ACHN (cell line): ENCODE measurements around the gene GON7.
"Not testable (repeated sequence)": the region's sequence is repeated elsewhere in the genome, so short reads cannot be mapped to it uniquely, and the experiment has no call there.

ENCODE experiments used
- DNase-seq: peaks from one replicate; pipeline ENCODE4 v3.0.0-alpha.2; 2015
- in situ Hi-C: cut with HindIII; loops from 2 replicates; pipeline ENCODE4 v1.10.0; 2017; ENCODE audit warnings: low sequenced_read_pairs, low pct_ligation_motif_present, low pct_unique_long_range_greater_than_20kb

The GON7 gene

DNA sequence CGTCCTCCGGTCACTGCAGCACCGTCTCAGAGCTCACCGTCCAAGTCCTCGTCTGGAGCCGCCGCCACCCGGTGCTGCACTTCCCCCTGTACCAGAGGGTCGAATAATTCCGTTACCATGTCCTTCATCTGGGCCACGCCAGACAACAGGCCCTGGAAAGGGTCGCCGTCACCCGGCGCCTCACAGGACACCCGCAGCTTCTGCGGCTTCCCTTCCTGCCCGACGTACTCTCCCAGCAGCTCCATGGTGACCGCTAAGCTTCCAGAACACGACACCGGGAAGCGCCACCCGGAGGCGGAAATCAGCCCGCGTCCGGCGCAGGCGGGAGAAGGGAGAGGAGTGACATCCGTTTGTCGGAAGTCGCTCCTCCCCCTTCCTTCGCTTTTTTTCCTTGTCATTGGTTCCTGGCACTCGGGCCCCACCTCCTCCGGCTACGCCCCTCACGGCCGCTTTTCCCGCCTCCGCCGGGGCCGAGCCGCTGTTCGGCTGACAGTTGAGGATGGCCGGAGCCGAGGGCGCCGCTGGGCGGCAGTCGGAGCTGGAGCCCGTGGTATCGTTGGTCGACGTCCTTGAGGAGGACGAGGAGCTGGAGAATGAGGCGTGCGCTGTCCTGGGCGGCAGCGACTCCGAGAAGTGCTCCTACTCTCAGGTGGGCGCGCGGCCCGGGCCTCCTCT lies at the start of gene GON7, which contains the start of gene UBR7:
GON7 (minus strand) TSS at position 273 of the 675 bp plus-strand sequence; CDS start at position 245, 28 bp downstream.
UBR7 (plus strand) TSS at position 464 of the 675 bp plus-strand sequence; CDS start at position 500, 36 bp downstream.
- DNase-seq = peak; percentile 97
- in situ Hi-C loops = no loop called here

GRCh38 chr14:93249128-93249831 lies 42.4 kb upstream of the GON7 start:
- DNase-seq = no peak
- in situ Hi-C loops = no loop called here

DNA sequence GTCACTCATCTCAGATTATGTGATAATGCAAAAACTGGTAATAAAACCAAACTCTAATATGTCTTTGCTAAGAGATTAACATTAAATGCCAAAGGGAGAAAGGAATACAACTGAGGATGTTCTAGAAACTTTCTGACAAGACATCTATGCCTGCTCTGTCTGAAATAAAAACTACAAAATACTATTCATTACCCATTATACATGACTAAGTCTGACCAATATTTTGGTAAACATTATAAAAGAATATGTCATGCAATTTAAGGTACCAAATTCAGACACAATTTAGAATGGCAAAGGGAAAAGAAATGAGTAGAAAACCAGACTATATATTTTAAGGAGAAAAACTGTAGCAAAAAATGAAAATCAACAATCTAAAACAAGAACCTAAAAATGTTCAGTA lies 39.7 kb upstream of the GON7 start:
- in situ Hi-C loops = no loop called here
- no peak for DNase-seq

- DNase-seq = no peak
These were observed 39.0 kb upstream of the GON7 start for GRCh38 chr14:93245764-93246420.

DNA sequence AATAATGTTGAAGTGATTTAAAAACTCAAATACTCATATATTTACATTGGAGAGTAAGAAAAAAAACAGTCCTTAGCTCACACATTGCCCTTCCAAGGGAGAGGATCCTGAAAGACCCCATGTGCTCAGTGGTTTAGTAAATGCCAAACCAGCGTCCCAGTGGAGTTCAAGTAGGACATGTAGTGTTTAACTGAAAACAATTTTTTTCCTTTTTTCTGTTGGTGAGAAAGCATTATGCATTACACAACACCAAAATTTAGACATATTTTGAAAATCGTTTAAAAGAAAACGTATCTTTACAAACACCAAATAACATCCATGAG lies 33.8 kb upstream of the GON7 start:
- DNase-seq = no peak
- in situ Hi-C loops = no loop called here

More at GRCh38 chr14:93245764-93246420, 39.0 kb upstream of the GON7 start:
- in situ Hi-C loops = no loop called here

DNA sequence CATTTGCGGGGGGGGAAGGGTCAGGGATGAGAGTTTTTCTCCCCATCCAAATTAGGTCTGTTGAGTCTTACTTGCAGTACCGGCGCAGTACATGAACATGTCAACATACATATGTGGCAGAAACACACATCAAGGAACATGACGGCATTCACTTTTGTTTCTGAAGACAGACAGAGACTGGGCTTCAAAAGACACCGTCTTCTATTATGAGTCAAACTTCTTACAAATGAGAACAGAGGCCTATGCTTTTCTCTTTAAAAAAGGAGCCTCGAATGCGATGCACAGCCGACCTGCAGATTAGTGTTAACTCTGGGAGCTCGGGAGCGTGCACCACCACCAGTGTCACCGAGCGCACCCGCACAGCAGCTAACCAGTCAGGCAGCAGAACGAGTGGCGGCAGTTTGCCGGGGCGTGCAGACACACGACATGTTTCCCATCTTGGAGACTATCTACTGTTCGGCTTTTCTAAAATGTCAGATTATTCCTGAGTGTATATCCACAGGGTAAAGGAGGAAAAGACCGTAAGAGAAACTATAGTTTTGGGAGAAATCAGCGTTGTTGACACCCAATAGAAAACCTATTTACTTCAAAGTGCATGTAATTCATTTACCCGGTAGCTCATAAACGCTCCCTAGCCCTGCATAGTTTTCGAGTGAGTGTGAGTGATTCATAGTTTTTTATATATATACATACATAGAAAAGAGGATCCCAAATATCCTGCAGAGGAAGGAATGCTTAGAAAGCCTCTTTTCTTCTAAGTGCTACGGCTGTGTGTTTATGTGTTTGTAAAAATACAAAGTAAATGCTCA lies 33.2 kb upstream of the GON7 start:
- in situ Hi-C loops = no loop called here

GRCh38 chr14:93234798-93235197 lies 27.9 kb upstream of the GON7 start:
- DNase-seq = peak; percentile 29

More for the DNA sequence above, 33.2 kb upstream of the GON7 start:
- peak; percentile 86 for DNase-seq

GRCh38 chr14:93233078-93233477 lies 26.2 kb upstream of the GON7 start:
- in situ Hi-C loops = not testable (repeated sequence)

More at GRCh38 chr14:93234798-93235197, 27.9 kb upstream of the GON7 start:
- in situ Hi-C loops = no loop called here

GRCh38 chr14:93232159-93232558 lies 25.3 kb upstream of the GON7 start:
- in situ Hi-C loops = no loop called here
- no peak for DNase-seq

More at GRCh38 chr14:93233078-93233477, 26.2 kb upstream of the GON7 start:
- not testable (repeated sequence) for DNase-seq

GRCh38 chr14:93231129-93231979 lies 24.5 kb upstream of the GON7 start:
- in situ Hi-C loops = no loop called here
- peak; percentile 59 for DNase-seq

GRCh38 chr14:93230539-93230938 lies 23.7 kb upstream of the GON7 start:
- in situ Hi-C loops = no loop called here
- DNase-seq = no peak

- no peak for DNase-seq
- in situ Hi-C loops = no loop called here
These were observed 21.7 kb upstream of the GON7 start for GRCh38 chr14:93228550-93228949.

GRCh38 chr14:93223565-93223964 lies 16.7 kb upstream of the GON7 start:
- no peak for DNase-seq
- in situ Hi-C loops = no loop called here

GRCh38 chr14:93220509-93220908 lies 13.6 kb upstream of the GON7 start:
- in situ Hi-C loops = no loop called here
- no peak for DNase-seq

GRCh38 chr14:93219103-93219726 lies 12.3 kb upstream of the GON7 start:
- peak; percentile 65 for DNase-seq
- in situ Hi-C loops = no loop called here

DNA sequence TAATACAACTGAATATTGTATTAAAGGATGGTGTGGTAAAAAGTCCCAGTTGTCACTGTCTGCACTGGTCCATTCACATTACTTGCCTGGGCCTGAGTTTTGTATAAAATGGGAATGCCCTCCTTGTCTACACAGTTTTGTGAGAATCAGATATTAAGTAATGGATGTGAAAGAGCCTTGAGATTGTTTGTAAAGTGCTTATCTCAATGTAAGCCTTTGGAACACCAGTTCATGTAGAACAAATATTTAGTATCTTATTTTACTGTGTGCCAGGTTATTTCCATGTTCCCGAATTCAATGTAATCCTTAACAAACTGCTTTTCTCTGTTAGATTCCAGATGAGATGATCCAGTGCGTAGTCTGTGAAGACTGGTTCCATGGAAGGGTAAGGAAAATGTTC lies 7.7 kb upstream of the GON7 start:
- no peak for DNase-seq
- in situ Hi-C loops = no loop called here

DNA sequence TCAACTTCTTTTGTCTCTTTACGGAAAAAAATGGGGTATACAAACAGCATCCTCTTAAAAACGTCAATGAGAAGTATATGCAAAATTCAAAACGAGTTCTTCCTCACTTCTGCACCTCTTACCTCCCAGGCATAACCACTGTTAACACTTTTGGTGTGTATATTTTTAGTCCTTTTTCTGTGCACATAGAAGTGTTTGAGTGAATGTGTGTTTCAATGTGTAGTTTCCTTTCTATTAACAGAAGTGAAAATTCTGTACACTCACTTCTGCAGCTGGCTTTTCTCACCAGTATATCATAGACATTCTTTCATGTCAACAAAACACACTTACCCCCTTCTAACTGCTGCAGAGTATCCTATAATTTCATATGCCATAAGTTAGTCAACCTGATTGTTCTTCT lies 5.6 kb upstream of the GON7 start:
- in situ Hi-C loops = no loop called here
- DNase-seq = no peak
